ENCODE measurements around the gene GPR150. TPM values are rescaled to one million over a fixed set of nuclear protein-coding genes. Genes with fewer than 3 reads are reported as not detected.

Gene GPR150
- total RNA-seq, 1 experiment from 2014 or later = not detected

DNA sequence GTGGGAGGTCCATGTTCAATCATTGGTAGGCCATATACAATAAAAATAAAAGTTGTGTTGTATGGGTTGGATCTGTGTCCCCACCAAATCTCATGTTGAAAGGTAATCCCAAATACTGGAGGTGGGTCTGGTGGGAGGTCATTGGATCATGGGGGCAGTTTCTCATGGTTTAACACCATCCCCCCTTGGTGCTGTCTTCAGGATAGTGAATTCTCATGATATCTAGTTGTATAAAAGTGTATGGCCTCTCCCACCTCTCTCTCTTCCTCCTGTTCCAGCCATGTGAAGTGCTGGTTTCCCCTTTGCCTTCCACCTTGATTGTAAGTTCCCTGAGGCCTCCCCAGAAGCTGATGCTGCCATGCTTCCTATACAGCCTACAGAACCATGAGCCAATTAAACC, 47.8 kb downstream of the GPR150 start:
- Histone ChIP-seq H3K9ac (ENCODE audit: low read length) (no peak overlapping the region), H3K4me2 (ENCODE audit: low read length) (no peak overlapping the region), H3K27ac (ENCODE audit: low read length) (no peak overlapping the region), H3K4me3 (ENCODE audit: low read length) (no peak overlapping the region), H3K27me3 (ENCODE audit: low read length) (no peaks in the 10 kb centered on the region), H3K9me3 (ENCODE audit: low read length) (no peaks in the 10 kb centered on the region), H3K4me1 (ENCODE audit: insufficient read depth, low read length) (no peaks in the 10 kb centered on the region; the same call in 1 of the 2 replicates), H3K9me2 (replicated peaks; ENCODE audit: low read length) (no peaks in the 10 kb centered on the region), H3K36me3 (ENCODE audit: low read depth, low read length) (no peaks in the 10 kb centered on the region), H4K20me1 (ENCODE audit: low read length) (no peaks in the 10 kb centered on the region), H3K79me2 (ENCODE audit: low read length) (no peaks in the 10 kb centered on the region), H3F3A (ENCODE audit: low read length, unreplicated experiment) (no peaks in the 10 kb centered on the region), H2AFZ (ENCODE audit: low read length) (no peak overlapping the region)
- intact Hi-C loops (cut with micrococcal nuclease) = loop anchor here (1.0 kb wide), 1 partner anchor 48 kb away; no protein-coding TSS in a partner anchor
- POLR2A ChIA-PET (ENCODE audit: unreplicated experiment) = no interaction called here
- no peak for DNase-seq
- TF ChIP-seq CTCF (conservative IDR thresholded peaks at IDR 0.05; ENCODE audit: low read depth, low read length) (no peak), EZH2phosphoT487 (IDR thresholded peaks at IDR 0.05; ENCODE audit: borderline replicate concordance, low read length) (no peak), EZH2 (IDR thresholded peaks at IDR 0.05; ENCODE audit: low read length, unreplicated experiment) (no peak)
- no TSS peak for BruUV-seq (replicated peaks)
- CTCF ChIA-PET = no interaction called here
- no peak for ATAC-seq

DNA sequence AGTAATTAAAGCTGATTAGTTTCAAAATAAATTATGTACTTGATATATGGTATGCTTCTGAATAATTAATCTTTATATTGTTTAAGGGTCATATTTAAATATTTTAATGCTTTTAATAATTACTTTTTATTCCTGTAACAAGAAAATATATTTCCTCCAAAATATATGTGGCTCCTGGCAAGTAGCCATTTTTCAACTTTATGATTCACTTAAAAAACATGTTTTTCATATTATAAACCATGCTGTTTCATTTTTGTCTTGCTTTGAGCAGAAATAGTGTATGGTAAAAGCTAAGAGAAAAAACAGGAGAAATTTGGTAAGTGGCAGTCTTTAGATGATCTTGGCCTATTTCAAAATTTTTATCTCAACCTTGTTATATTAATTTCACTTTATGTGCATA, 48.3 kb downstream of the GPR150 start:
- no peaks in the 10 kb centered on the region for H3K79me2 ChIP-seq (ENCODE audit: low read length)
- no peak overlapping the region for H3K27ac ChIP-seq (ENCODE audit: low read length)
- H2AFZ ChIP-seq (ENCODE audit: low read length) = no peak overlapping the region
- DNase-seq (peak; percentile 30), ATAC-seq (no peak)
- no TSS peak for BruUV-seq (replicated peaks)
- TF ChIP-seq EZH2 (IDR thresholded peaks at IDR 0.05; ENCODE audit: low read length, unreplicated experiment) (no peak), CTCF (conservative IDR thresholded peaks at IDR 0.05; ENCODE audit: low read depth, low read length) (no peak), EZH2phosphoT487 (IDR thresholded peaks at IDR 0.05; ENCODE audit: borderline replicate concordance, low read length) (no peak)
- H3K9ac ChIP-seq (ENCODE audit: low read length) = no peak overlapping the region
- CTCF ChIA-PET = no interaction called here
- POLR2A ChIA-PET (ENCODE audit: unreplicated experiment) = no interaction called here
- no peaks in the 10 kb centered on the region for H3K27me3 ChIP-seq (ENCODE audit: low read length)
- no peaks in the 10 kb centered on the region for H3K9me2 ChIP-seq (replicated peaks; ENCODE audit: low read length)
- no peaks in the 10 kb centered on the region for H3K9me3 ChIP-seq (ENCODE audit: low read length)
- H4K20me1 ChIP-seq (ENCODE audit: low read length) = no peaks in the 10 kb centered on the region
- intact Hi-C loops (cut with micrococcal nuclease) = loop anchor here (1.0 kb wide), 1 partner anchor 47 kb away; no protein-coding TSS in a partner anchor
- no peak overlapping the region for H3K4me2 ChIP-seq (ENCODE audit: low read length)
- H3F3A ChIP-seq (ENCODE audit: low read length, unreplicated experiment) = no peaks in the 10 kb centered on the region
- no peak overlapping the region for H3K4me3 ChIP-seq (ENCODE audit: low read length)
- no peaks in the 10 kb centered on the region; the same call in 1 of the 2 replicates for H3K4me1 ChIP-seq (ENCODE audit: insufficient read depth, low read length)
- H3K36me3 ChIP-seq (ENCODE audit: low read depth, low read length) = no peaks in the 10 kb centered on the region

GRCh38 chr5:95668728-95669127, 48.8 kb downstream of the GPR150 start:
- POLR2A ChIA-PET (ENCODE audit: unreplicated experiment) = no interaction called here
- no peak overlapping the region for H3K9ac ChIP-seq (ENCODE audit: low read length)

More at GRCh38 chr5:95668728-95669127, 48.8 kb downstream of the GPR150 start:
- Histone ChIP-seq H4K20me1 (ENCODE audit: low read length) (no peaks in the 10 kb centered on the region), H3K36me3 (ENCODE audit: low read depth, low read length) (no peaks in the 10 kb centered on the region), H3K79me2 (ENCODE audit: low read length) (no peaks in the 10 kb centered on the region), H3F3A (ENCODE audit: low read length, unreplicated experiment) (no peaks in the 10 kb centered on the region), H3K4me2 (ENCODE audit: low read length) (no peak overlapping the region), H3K9me3 (ENCODE audit: low read length) (no peaks in the 10 kb centered on the region), H3K27me3 (ENCODE audit: low read length) (no peaks in the 10 kb centered on the region), H3K27ac (ENCODE audit: low read length) (no peak overlapping the region), H3K9me2 (replicated peaks; ENCODE audit: low read length) (no peaks in the 10 kb centered on the region), H3K4me1 (ENCODE audit: insufficient read depth, low read length) (no peaks in the 10 kb centered on the region; the same call in 1 of the 2 replicates), H2AFZ (ENCODE audit: low read length) (no peak overlapping the region), H3K4me3 (ENCODE audit: low read length) (no peak overlapping the region)
- CTCF ChIA-PET = no interaction called here
- ATAC-seq (no peak), DNase-seq (no peak)
- TF ChIP-seq EZH2 (IDR thresholded peaks at IDR 0.05; ENCODE audit: low read length, unreplicated experiment) = no peak
- intact Hi-C loops (cut with micrococcal nuclease) = loop anchor here (1.0 kb wide), 1 partner anchor 47 kb away; no protein-coding TSS in a partner anchor
- BruUV-seq (replicated peaks) = no TSS peak
